Activated T-cell treated with anti-CD3 and anti-CD28 coated beads, Interleukin-2, amount 50 U/mL, for 24 hours (primary cell): ENCODE results near the gene ATG2B.
"Not testable (repeated sequence)": the region's sequence is repeated elsewhere in the genome, so short reads cannot be mapped to it uniquely, and the experiment has no call there.

Experiments used
- DNase-seq: peaks from one replicate; pipeline ENCODE4 v3.0.0-alpha.2; 2020
- H3K27ac Mint-ChIP-seq: 2 replicates; pipeline ENCODE4 v1.8.0; 2020; ENCODE audit warnings: mild to moderate bottlenecking, mixed read lengths
- H3K27me3 Mint-ChIP-seq: 2 replicates; pipeline ENCODE4 v1.8.0; 2020; ENCODE audit warnings: mixed read lengths
- H3K36me3 Mint-ChIP-seq: 2 replicates; pipeline ENCODE4 v1.8.0; 2020; ENCODE audit warnings: low read depth, mixed read lengths
- H3K4me1 Mint-ChIP-seq: 2 replicates; pipeline ENCODE4 v1.8.0; 2020; ENCODE audit warnings: low read depth, mixed read lengths
- H3K4me3 Mint-ChIP-seq: 2 replicates; pipeline ENCODE4 v1.8.0; 2020; ENCODE audit warnings: mild to moderate bottlenecking, moderate library complexity, mixed read lengths
- H3K9me3 Mint-ChIP-seq: 2 replicates; pipeline ENCODE4 v1.8.0; 2020; ENCODE audit warnings: mixed read lengths

ATG2B gene

GRCh38 chr14:96354246-96354645 lies 8.9 kb downstream of the ATG2B start:
- Mint-ChIP-seq H3K27me3 (no peaks in the 10 kb centered on the region), H3K4me3 (no peak overlapping the region), H3K9me3 (no peaks in the 10 kb centered on the region), H3K27ac (no peak overlapping the region), H3K4me1 (peaks cover 29% of the 10 kb centered on the region), H3K36me3 (peaks cover 18% of the 10 kb centered on the region)
- DNase-seq = no peak

GRCh38 chr14:96352708-96353107 lies 10.4 kb downstream of the ATG2B start:
- no peak for DNase-seq
- Mint-ChIP-seq H3K4me1 (peaks cover 29% of the 10 kb centered on the region), H3K27ac (no peak overlapping the region), H3K27me3 (no peaks in the 10 kb centered on the region), H3K9me3 (no peaks in the 10 kb centered on the region), H3K36me3 (peaks cover 14% of the 10 kb centered on the region), H3K4me3 (no peak overlapping the region)

GRCh38 chr14:96351986-96352385 lies 11.2 kb downstream of the ATG2B start:
- Mint-ChIP-seq H3K36me3 (peaks cover 16% of the 10 kb centered on the region), H3K9me3 (no peaks in the 10 kb centered on the region), H3K4me3 (no peak overlapping the region), H3K27me3 (no peaks in the 10 kb centered on the region), H3K27ac (no peak overlapping the region), H3K4me1 (peaks cover 30% of the 10 kb centered on the region)
- DNase-seq = no peak

DNA sequence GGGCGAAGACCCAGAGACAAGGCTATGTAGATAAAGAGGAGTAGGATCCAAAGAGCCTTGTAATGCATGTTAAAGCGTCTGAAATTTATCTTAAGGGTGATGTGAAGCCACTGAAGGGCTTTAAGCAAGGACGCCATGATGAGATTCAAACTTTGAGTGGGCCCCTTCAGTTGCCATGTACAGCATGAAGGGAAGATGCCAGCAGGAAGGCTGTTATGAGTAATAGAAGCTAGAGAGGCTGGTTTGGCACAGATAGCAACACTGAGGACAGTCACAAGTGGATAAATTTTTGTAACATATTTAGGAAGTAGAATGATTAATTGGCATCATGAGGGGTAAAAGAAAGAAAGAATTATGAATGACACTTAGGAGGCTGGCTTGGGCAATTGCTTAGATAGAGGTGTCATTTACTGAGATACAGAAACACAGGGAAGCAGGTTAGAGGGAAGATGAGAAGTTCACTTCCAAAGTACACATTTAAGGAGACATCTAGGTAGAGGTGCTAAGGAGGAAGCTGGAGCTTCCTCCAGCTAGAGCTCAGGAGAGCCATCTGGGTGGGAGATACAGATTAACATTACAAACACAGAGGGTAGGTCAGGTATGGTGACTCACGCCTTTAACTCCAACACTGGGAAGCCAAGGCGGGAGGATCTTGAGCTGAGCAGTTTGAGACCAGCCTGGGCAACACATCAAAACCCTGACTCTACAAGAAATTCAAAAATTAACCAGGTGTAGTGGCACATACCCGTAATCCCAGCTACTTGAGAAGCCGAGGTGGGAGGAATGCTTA lies 13.7 kb downstream of the ATG2B start:
- Mint-ChIP-seq H3K27ac (no peak overlapping the region), H3K36me3 (peaks cover 21% of the 10 kb centered on the region), H3K27me3 (no peaks in the 10 kb centered on the region), H3K9me3 (no peaks in the 10 kb centered on the region), H3K4me1 (peaks cover 20% of the 10 kb centered on the region), H3K4me3 (no peak overlapping the region)
- no peak for DNase-seq

DNA sequence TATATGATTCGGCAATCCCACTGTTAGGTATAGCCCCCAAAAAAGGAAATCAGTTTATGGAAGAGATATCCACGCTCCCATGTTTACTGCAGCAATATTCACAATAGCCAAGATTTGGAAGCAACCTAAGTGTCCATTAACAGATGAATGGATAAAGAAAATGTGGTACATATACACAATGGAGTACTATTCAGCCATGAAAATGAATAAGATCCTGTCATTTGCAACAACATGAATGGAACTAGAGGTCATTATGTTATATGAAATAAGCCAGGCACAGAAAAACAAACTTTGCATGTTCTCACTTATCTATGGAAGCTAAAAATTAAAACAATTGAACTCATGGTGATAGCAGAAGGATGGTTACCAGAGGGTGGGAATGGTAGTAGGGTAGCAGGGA lies 15.2 kb downstream of the ATG2B start:
- DNase-seq, H3K27me3 Mint-ChIP-seq, H3K4me3 Mint-ChIP-seq, H3K9me3 Mint-ChIP-seq, H3K27ac Mint-ChIP-seq: not testable (repeated sequence)
- peaks cover 23% of the 10 kb centered on the region for H3K36me3 Mint-ChIP-seq
- peaks cover 18% of the 10 kb centered on the region for H3K4me1 Mint-ChIP-seq

DNA sequence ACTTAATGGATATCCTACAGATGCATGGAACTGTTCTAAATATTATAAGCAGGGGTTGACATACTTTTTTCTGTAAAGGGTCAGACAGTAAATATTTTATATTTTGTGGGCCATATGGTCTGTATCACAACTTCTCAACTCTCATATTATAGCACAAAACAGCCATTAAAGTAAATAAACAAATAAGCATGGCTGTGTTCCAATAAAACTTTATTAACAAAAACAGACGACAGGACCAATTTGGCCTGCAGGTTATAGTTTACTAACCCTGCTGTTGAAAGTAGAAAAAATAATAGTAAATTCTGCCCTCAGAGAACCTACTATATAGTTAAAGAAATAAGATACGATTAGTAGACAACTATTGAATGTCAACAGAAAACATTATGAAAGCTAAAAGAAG lies 17.5 kb downstream of the ATG2B start:
- Mint-ChIP-seq H3K9me3 (no peaks in the 10 kb centered on the region), H3K4me1 (peaks cover 15% of the 10 kb centered on the region)
- no peak for DNase-seq

GRCh38 chr14:96341323-96341722 lies 21.8 kb downstream of the ATG2B start:
- no peak overlapping the region for H3K4me3 Mint-ChIP-seq
- DNase-seq = no peak
- peaks cover 63% of the 10 kb centered on the region for H3K36me3 Mint-ChIP-seq
- H3K27me3 Mint-ChIP-seq = no peaks in the 10 kb centered on the region
- no peaks in the 10 kb centered on the region for H3K4me1 Mint-ChIP-seq
- no peaks in the 10 kb centered on the region for H3K9me3 Mint-ChIP-seq
- no peak overlapping the region for H3K27ac Mint-ChIP-seq

More for the DNA sequence above, 17.5 kb downstream of the ATG2B start:
- no peak overlapping the region for H3K4me3 Mint-ChIP-seq
- H3K36me3 Mint-ChIP-seq = peaks cover 36% of the 10 kb centered on the region
- H3K27ac Mint-ChIP-seq = no peak overlapping the region
- H3K27me3 Mint-ChIP-seq = no peaks in the 10 kb centered on the region

DNA sequence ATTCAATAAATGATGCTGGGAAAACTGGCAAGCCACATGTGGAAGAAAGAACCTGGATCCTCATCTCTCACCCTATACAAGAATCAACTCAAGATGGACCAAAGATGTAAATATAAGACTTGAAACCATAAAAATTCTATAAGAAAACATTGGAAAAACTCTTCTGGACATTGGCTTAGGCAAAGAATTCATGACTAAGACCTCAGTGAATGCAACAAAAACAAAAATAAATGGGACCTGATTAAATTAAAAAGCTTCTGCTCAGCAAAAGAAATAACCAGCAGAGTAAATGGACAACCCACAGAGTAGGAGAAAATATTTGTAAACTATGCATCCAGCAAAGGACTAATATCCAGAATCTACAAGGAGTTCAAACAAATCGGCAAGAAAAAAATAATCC lies 24.6 kb downstream of the ATG2B start:
- Mint-ChIP-seq H3K4me3 (no peak overlapping the region), H3K27me3 (no peaks in the 10 kb centered on the region), H3K36me3 (peaks cover 67% of the 10 kb centered on the region), H3K27ac (no peak overlapping the region), H3K4me1 (no peaks in the 10 kb centered on the region), H3K9me3 (no peaks in the 10 kb centered on the region)
- no peak for DNase-seq

DNA sequence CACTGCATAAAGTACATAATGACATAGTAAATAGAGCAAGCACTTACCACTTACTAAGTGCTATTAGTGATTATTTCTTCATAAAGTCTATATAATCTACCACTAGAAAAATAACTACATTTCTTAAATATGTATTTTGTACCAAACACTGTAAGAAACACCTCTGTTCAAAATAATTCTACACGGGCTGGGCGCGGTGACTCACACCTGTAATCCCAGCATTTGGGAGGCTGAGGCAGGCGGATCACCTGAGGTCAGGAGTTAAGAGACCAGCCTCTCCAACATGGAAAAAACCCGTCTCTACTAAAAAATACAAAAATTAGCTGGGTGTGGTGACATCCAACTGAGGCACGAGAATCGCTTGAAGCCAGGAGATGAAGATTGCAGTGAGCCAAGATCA lies 38.9 kb downstream of the ATG2B start:
- Mint-ChIP-seq H3K27ac (no peak overlapping the region), H3K36me3 (peaks cover 69% of the 10 kb centered on the region), H3K27me3 (no peaks in the 10 kb centered on the region), H3K4me1 (peaks cover 2% of the 10 kb centered on the region), H3K9me3 (no peaks in the 10 kb centered on the region), H3K4me3 (no peak overlapping the region)
- no peak for DNase-seq

DNA sequence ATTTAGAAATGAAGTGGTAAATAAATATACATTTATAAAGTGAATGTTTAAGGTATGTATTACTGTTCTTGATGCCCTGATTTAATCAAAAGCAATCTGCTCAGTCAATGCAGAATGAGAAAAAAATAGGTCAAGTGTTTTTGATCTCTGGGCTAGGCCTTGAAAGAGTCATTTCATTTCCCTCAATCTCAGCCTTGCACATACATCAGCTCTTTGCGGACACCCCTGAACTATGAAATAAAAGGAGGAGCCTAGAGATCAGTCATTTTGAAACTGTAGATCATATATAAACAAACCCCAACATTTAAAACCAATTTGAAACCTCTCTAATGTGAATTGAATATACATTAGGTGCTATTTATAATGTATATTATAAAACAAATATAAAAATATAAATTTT lies 42.5 kb downstream of the ATG2B start:
- H3K4me3 Mint-ChIP-seq = no peak overlapping the region
- H3K4me1 Mint-ChIP-seq = peaks cover 2% of the 10 kb centered on the region
- no peak overlapping the region for H3K27ac Mint-ChIP-seq
- no peaks in the 10 kb centered on the region for H3K9me3 Mint-ChIP-seq
- DNase-seq = no peak
- H3K27me3 Mint-ChIP-seq = no peaks in the 10 kb centered on the region
- peaks cover 79% of the 10 kb centered on the region for H3K36me3 Mint-ChIP-seq

GRCh38 chr14:96318836-96319235 lies 44.3 kb downstream of the ATG2B start:
- Mint-ChIP-seq H3K27me3 (no peaks in the 10 kb centered on the region), H3K27ac (no peak overlapping the region), H3K36me3 (peaks cover 79% of the 10 kb centered on the region), H3K4me1 (peaks cover 2% of the 10 kb centered on the region), H3K9me3 (no peaks in the 10 kb centered on the region), H3K4me3 (no peak overlapping the region)
- DNase-seq = no peak

DNA sequence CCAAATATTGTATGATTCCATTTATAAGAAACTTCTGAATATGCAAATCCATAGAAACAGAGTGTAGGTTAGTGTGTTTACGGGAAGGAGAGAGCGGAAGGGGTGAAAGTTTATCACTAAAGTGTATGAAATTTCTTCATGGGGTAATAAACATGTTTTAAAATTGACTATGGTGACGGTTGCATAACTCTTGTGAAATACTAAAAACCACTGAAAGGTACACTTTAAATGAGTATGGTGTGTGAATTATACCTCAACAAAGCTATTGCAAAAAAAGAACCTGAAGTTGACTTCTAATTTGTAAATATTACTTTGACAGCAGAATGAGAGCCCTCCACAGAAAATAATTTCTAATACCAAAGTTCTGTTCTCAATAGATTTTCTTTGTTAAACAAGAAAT lies 47.1 kb downstream of the ATG2B start:
- Mint-ChIP-seq H3K36me3 (peaks cover 75% of the 10 kb centered on the region), H3K27me3 (no peaks in the 10 kb centered on the region), H3K4me1 (peaks cover 2% of the 10 kb centered on the region), H3K9me3 (no peaks in the 10 kb centered on the region), H3K27ac (no peak overlapping the region), H3K4me3 (no peak overlapping the region)
- no peak for DNase-seq

DNA sequence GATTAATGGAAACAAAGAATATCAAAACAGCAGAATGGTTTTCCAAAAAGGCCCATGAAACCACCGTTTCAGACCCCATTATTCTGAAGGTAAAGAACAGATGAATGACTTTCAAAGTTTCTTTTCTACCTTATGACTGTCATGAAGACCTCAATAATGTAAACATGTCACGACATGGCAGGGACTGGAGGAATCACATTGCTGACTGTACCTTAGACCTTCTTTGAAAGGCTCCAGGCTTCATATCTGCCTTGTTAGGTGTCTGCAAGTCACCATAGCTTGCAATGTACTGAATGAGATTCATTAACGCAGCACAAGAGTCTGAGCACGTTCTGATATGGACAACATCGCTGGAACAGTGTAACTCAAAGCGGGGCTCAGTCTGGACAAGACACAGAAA lies 52.2 kb downstream of the ATG2B start:
- DNase-seq = no peak
- Mint-ChIP-seq H3K27ac (no peak overlapping the region), H3K4me3 (no peak overlapping the region), H3K36me3 (peaks cover 86% of the 10 kb centered on the region), H3K27me3 (no peaks in the 10 kb centered on the region), H3K4me1 (no peaks in the 10 kb centered on the region), H3K9me3 (no peaks in the 10 kb centered on the region)

- no peaks in the 10 kb centered on the region for H3K4me1 Mint-ChIP-seq
- H3K36me3 Mint-ChIP-seq = peaks cover 85% of the 10 kb centered on the region
- H3K9me3 Mint-ChIP-seq = no peaks in the 10 kb centered on the region
- DNase-seq = no peak
- no peaks in the 10 kb centered on the region for H3K27me3 Mint-ChIP-seq
- H3K4me3 Mint-ChIP-seq = no peak overlapping the region
- no peak overlapping the region for H3K27ac Mint-ChIP-seq
Measured at GRCh38 chr14:96309896-96310330, 53.2 kb downstream of the ATG2B start.

- Mint-ChIP-seq H3K9me3 (no peaks in the 10 kb centered on the region), H3K27me3 (no peaks in the 10 kb centered on the region), H3K4me3 (no peak overlapping the region), H3K27ac (no peak overlapping the region), H3K36me3 (peaks cover 85% of the 10 kb centered on the region), H3K4me1 (no peaks in the 10 kb centered on the region)
- DNase-seq = no peak
Measured at GRCh38 chr14:96309133-96309895, 53.8 kb downstream of the ATG2B start.
